DOHH2 (cell line): ENCODE data around the gene SHMT2.

Source experiments
- EZH2phosphoT487 ChIP-seq: fragments of 200-600 bp; sonication (generic); IDR thresholded peaks from 2 replicates; pipeline ENCODE4 v1.6.1; 2017; ENCODE audit warnings: borderline replicate concordance, mild to moderate bottlenecking, antibody characterized with exemption, low read length, moderate library complexity, mixed read lengths
- TF ChIP-seq, protein P1 (sequence below): fragments of 200-600 bp; sonication (generic); IDR thresholded peaks from one replicate; pipeline ENCODE4 v1.5.1; 2014; ENCODE audit warnings: antibody characterized with exemption, mild to moderate bottlenecking, low read depth, low read length; ENCODE audit not compliant: poor library complexity, severe bottlenecking

- TF ChIP-seq, protein P1, sequence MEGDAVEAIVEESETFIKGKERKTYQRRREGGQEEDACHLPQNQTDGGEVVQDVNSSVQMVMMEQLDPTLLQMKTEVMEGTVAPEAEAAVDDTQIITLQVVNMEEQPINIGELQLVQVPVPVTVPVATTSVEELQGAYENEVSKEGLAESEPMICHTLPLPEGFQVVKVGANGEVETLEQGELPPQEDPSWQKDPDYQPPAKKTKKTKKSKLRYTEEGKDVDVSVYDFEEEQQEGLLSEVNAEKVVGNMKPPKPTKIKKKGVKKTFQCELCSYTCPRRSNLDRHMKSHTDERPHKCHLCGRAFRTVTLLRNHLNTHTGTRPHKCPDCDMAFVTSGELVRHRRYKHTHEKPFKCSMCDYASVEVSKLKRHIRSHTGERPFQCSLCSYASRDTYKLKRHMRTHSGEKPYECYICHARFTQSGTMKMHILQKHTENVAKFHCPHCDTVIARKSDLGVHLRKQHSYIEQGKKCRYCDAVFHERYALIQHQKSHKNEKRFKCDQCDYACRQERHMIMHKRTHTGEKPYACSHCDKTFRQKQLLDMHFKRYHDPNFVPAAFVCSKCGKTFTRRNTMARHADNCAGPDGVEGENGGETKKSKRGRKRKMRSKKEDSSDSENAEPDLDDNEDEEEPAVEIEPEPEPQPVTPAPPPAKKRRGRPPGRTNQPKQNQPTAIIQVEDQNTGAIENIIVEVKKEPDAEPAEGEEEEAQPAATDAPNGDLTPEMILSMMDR = no peak
- TF ChIP-seq EZH2phosphoT487 = no peak
These were observed 43.5 kb upstream of the SHMT2 start for GRCh38 chr12:57185906-57186508.
